T47D (cell line): ENCODE data around the gene C1QTNF9B.
"Not testable (repeated sequence)": the region's sequence is repeated elsewhere in the genome, so short reads cannot be mapped to it uniquely, and the experiment has no call there.

ENCODE experiments used
- DNase-seq, 2 experiments: peaks; one replicate each; pipeline versions ENCODE4 v3.0.0 to v3.0.0-alpha.2; 2011 to 2012; ENCODE audit warnings: low read depth in 1 of 2, low spot score in 1 of 2
- JUND ChIP-seq: IDR thresholded peaks from 2 replicates; pipeline ENCODE4 v1.6.1; 2012; ENCODE audit warnings: low read depth
- in situ Hi-C: cut with HindIII; loops from 2 replicates; pipeline ENCODE4 v1.10.0; 2016; ENCODE audit warnings: low sequenced_read_pairs, low pct_unique_long_range_greater_than_20kb

C1QTNF9B gene

DNA sequence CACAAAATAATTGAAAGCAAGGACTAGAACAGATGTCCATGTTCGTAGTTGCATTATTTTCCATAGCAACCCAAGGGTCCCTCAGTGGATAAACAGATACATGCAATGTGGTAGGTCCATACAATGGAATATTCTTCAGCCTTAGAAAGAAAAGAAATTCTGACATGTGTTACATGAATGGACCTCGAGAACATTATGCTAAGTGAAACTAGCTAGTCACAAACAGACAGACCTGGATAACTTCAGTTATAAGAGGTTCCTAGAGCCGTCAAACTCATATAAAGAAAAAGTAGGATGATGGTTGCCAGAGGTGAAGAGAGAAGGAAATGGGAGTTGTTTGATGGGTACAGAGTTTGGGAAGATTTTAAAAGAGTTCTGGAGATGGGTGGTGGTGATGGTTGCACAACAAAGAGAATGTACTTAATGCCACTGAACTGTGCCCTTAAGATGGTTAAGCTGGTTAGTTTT, at the start of gene C1QTNF9B:
TSS of gene C1QTNF9B (minus strand) at position 51 of the 468 bp plus-strand sequence.
- in situ Hi-C loops, DNase-seq: not testable (repeated sequence)

DNA sequence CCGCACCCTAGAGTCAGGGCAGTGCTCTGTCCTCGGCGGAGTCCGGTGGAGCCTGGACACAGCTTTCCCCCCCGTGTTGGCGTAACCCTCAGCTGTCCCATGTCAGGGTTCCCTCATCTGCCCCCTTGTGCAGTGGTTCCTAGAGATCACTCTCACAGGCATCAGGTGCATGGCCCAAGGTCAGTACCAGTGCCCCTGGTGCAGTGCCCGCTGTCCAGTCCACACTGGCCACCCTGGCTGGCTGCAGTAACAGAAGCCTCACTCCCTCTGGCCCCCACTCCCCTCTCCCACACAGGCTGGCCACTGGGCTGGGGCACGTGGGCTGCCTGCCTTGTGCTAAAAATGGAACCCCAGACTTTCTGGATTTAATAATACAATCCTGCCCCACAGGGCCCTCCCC, 49.6 kb upstream of the C1QTNF9B start:
- no peak for TF ChIP-seq JUND
- DNase-seq = no peak
- in situ Hi-C loops = no loop called here

DNA sequence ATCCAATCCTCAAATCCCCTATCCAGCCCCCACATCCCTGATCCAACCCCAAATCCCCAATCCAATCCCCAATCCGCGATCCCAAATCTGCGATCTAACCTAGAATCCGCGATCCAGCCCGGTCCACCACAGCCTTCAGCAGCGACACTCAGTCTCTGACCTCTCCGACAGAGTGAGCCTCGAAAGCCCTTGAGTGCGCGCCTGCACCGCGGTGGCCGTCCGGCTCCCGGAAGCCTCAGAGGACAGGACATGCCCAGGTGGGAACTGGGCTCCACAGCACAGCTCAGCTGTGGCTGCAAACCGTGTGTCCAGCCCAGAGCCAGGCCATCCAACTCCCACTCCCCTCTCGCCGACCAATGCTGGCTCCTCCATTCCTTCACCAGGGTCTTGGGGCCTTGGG, 48.8 kb upstream of the C1QTNF9B start:
- TF ChIP-seq JUND = no peak
- in situ Hi-C loops = no loop called here
- no peak for DNase-seq

DNA sequence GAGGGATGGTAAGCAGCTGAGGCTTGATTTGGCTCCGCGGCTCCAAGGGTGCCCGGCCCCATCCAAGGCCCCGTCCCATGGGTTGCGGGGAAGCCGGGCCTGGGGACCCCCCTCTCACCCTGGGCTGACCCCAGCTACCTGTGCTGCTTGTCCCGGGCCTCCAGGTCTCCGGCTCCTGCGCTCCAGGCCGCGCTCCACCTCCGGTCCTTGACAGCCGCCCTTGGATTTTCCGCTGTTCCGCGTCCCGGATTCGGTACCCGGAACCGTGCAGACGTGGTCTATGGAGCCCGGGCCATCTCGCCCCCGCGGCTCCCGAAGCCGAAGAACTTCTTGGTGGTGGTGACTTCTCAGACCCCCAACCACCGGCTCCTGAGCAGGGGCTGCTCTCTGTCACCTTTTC, 48.3 kb upstream of the C1QTNF9B start:
- in situ Hi-C loops = no loop called here
- TF ChIP-seq JUND = no peak
- no peak for DNase-seq

DNA sequence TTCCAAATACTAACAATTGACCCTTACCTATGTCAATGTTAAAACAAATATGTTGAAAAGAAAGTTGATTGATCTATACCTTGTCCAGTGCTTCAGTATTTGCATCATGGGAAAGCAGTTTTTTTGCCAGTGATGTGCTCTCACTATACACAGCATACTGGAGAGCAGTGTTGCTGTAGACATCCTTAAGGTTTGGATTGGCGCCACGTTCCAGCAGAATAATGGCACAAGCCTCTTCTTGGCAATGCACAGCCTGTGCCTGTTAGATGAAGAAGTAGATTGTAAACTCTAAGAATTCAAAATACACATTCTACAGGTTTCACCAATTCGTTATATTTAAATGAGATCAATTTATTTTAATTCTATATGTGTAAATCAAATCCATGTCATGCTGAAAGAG, 43.9 kb upstream of the C1QTNF9B start:
- in situ Hi-C loops = no loop called here
- no peak for TF ChIP-seq JUND
- DNase-seq = peak in 1 of 2 experiments; percentile 39

DNA sequence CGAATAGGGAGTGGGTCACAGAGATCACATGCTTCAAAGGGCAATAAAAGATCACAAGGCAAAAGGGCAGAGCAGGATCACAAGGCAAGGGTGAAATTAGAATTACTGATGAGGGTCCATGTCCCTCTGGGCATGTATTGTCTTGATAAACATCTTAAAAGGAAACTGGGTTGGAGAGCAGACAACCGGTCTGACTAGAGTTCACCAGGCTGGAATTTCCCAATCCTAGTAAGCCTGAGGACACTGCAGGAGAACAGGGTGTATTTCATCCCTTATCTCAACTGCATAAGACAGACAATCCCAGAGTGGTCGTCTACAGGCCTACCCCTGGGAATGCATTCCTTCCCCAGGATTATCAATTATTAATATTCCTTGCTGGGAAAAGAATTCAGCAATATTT, 42.4 kb upstream of the C1QTNF9B start:
- peak in 1 of 2 experiments; percentile 58 for DNase-seq
- in situ Hi-C loops = not testable (repeated sequence)

DNA sequence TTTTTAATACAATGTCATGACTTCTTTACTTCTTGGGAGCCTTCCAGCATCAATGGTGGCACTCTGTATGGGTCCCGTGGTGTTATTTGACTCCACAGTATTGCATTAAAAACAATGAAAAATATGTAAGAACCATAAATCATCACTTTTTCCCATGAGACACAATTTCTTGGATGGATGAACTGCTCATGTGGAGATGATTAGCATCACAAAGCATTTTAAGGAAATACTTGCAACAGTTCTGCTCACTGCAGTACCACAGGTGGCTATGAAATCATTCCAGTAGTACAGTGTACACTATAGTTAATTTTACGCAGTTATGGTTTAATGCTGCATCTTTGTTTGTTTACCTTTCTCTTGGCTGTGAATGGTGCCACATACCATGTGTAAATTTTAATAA, 37.2 kb upstream of the C1QTNF9B start:
- TF ChIP-seq JUND = no peak
- in situ Hi-C loops = no loop called here
- no peak for DNase-seq

DNA sequence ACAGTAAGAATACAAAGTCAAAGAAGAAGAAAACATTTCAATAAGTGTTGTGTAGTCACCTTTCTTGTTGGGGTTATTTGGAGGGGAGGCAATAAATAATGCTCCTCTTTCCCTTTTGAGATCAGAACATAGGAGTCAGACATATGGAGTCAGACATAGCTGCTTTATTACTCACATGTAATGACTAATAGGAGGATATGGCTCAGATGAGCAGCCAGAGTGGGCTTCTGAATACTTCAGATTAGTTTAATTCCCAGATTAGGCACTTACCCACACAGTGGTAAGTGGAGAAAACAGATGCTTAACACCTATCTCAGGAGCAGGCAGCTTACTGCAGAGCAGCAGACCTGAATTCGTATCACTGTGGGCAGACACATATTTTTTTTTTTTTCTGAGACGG, 31.7 kb upstream of the C1QTNF9B start:
- DNase-seq = no peak
- in situ Hi-C loops = no loop called here
- no peak for TF ChIP-seq JUND

DNA sequence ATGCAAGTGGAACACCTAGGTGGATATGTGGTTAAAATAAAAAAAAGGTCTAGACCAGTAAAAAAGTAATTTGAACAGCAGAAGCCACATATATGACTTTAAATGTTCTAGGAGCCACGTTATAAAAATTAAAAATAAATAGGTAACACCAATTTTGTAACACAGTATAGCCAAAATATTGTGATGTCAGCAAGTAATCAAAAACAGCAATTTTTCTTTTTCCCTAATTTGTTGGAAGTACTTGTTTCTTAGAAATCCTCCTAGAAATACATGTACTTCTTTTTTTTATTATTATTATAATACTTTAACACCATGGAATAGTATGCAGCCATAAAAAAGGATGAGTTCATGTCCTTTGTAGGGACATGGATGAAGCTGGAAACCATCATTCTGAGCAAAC, 25.7 kb upstream of the C1QTNF9B start:
- no peak for DNase-seq
- in situ Hi-C loops = no loop called here

DNA sequence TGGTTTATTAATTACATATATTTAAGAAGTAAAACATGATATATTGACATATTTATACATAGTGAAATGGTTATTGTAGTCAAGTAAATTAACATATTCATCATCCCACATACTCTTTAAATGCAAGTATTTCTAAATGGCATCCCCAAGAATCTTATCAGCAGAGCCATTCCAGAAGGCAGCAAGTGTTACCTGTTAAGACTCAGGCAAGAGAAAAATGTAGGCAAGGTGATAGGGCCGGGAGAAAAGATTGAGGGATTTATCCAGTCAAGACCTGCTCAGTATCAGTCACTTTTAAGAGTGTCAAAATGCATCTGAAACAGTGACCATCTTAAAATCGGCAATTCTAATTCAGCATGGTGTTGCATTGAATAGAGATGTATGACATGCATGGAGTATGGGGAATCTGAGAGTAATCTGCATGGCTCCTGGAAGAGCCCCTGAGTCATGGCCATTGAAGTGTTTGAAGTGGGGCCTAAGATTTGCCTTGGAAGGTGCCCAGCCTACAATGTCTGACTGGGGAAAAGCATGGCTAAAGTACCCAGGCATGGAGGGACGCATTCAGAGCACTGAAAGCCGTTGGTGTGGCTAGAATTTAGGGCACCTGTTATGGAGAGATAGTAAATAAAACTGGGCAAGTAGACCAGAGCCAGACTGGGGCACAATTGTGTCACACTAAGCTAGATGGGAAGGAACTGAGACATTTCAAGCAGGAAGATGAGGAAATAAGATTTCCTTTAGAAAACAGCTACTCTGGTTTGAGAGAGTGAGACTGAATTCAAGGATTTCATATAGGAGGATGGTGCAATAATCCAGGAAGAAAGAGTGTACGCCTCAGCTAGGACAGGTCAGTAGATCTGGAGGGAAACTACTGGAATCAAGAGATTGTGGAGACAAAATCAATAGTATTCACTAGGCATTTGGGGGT, 25.0 kb upstream of the C1QTNF9B start:
- DNase-seq = no peak
- no peak for TF ChIP-seq JUND
- in situ Hi-C loops = no loop called here

More for the DNA sequence above, 25.7 kb upstream of the C1QTNF9B start:
- TF ChIP-seq JUND = no peak

DNA sequence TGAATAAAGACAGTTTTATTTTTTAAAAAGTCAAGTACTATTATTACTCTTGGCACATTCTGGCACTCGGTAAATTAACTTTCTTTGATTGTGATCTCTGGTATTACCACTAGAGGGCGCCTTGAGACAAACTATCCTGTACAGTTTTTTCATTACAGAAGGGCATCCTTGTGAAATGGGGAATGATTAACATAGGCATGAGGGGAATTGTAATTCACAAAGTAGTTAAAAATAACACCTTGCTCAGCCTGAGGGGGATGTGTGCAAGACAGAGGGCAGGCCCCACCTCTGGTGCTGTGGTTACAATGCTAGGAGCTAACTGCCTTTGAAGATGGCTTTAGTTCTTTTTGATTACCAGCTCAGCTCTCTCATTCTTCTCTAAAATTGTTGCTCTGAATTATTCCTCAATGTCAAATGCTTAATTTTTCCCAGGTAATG, 24.2 kb upstream of the C1QTNF9B start:
- no peak for TF ChIP-seq JUND
- in situ Hi-C loops = no loop called here
- DNase-seq = peak in 1 of 2 experiments; percentile 61

DNA sequence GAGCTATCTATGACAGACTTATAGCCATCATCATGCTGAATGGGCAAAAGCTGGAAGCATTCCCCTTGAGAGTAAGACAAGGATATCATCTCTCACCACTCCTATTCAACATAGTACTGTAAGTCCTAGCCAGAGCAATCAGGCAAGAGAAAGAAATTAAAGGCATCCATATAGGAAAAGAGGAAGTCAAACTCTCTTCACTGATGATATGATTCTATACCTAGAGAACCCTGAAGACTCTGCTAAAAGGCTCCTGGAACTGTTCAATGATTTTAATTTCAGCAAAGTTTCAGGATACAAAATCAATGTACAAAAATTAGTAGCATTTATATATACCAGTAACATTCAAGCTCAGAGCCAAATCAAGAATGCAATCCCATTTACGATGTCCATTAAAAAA, 21.7 kb upstream of the C1QTNF9B start:
- no peak for TF ChIP-seq JUND
- no peak for DNase-seq
- in situ Hi-C loops = no loop called here

DNA sequence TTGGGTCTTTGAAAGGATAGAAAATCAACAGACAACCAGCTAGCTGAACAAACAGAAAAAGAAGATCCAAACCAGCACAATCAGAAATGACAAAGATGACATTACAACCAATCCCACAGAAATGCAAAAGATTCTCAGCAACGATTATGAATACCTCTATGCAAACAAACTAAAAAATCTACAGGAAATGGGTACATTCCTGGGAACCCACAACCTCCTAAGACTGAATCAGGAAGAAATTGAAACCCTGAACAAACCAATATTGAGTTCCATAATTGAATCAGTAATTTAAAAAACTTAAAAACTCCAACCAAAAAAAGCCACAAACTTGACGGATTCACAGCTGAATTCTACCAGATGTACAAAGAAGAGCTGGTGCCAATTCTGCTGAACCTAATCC, 20.9 kb upstream of the C1QTNF9B start:
- TF ChIP-seq JUND = no peak
- in situ Hi-C loops = no loop called here
- DNase-seq = no peak

DNA sequence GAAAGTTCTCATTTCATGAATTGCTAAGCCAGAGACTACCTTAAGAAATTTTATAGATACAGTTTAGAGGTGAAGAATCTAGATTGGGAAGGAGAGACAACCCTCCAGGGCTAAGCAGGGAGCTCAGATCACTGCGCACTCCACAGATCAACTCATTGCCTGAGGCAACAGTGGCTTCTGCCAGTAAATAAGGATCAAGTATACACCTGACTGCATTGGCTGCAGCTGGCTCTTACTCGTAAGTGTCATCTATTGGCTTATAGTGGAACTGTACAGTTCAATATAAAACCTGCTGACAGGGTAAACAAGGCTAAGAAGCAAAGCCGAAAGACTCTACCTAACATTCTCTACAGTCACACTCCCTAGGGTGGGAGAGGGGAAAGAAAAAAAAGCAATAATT, 18.0 kb upstream of the C1QTNF9B start:
- no peak for TF ChIP-seq JUND
- peak in 1 of 2 experiments; percentile 26 for DNase-seq
- in situ Hi-C loops = no loop called here
